ENCODE measurements around the gene DBNDD1.

DNA sequence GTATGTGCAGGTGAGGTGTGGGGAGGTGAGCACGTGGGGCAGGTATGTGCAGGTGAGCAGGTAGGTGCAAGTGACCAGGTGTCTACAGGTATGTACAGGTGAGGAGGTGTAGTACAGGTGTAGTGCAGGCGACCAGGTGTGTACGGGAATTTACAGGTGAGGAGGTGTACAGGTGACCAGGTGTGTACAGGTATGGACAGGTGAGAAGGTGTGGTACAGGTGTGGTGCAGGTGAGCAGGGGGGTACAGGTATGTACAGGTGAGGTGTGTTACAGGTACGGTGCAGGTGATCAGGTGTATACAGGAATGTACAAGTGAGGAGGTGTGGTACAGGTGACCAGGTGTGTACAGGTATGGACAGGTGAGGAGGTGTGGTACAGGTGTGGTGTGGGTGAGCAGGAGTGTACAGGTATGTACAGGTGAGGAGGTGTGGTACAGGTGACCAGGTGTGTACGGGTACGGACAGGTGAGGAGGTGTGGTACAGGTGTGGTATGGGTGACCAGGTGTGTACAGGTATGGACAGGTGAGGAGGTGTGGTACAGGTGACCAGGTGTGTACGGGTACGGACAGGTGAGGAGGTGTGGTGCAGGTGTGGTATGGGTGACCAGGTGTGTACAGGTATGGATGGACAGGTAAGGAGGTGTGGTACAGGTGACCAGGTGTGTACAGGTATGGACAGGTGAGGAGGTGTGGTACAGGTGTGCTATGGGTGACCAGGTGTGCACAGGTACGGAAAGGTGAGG lies 12.8 kb upstream of the DBNDD1 start:
- TF ChIP-seq, protein P1, sequence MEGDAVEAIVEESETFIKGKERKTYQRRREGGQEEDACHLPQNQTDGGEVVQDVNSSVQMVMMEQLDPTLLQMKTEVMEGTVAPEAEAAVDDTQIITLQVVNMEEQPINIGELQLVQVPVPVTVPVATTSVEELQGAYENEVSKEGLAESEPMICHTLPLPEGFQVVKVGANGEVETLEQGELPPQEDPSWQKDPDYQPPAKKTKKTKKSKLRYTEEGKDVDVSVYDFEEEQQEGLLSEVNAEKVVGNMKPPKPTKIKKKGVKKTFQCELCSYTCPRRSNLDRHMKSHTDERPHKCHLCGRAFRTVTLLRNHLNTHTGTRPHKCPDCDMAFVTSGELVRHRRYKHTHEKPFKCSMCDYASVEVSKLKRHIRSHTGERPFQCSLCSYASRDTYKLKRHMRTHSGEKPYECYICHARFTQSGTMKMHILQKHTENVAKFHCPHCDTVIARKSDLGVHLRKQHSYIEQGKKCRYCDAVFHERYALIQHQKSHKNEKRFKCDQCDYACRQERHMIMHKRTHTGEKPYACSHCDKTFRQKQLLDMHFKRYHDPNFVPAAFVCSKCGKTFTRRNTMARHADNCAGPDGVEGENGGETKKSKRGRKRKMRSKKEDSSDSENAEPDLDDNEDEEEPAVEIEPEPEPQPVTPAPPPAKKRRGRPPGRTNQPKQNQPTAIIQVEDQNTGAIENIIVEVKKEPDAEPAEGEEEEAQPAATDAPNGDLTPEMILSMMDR (IDR thresholded peaks at IDR 0.05; ENCODE audit: low read depth, low read length, missing input control): no peak
- TF ChIP-seq, protein P2, sequence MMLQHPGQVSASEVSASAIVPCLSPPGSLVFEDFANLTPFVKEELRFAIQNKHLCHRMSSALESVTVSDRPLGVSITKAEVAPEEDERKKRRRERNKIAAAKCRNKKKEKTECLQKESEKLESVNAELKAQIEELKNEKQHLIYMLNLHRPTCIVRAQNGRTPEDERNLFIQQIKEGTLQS (IDR thresholded peaks at IDR 0.05): no peak
- TF ChIP-seq RAD21 (IDR thresholded peaks at IDR 0.05): no peak
